ENCODE results near the gene PSMC6.

Gene PSMC6

DNA sequence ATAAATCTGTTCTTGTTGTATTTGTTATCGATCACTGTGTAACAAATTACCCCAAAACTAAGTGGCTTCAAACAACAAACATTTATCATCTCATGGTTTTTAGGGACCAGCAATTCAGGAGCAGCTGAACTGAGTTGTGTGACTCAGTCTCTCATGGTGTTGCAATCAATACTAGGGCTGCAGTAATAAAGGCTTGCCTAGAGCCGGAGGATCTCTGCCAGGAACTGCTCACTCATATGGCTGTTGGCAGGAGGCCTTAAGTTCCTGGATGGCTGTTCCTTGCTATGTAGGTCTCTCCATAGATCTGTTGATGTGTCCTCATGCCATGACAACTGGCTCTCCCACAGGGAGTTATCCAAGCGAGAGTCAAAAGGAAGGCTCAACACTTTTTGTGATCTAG is 3.8 kb upstream of the PSMC6 start:
- H2AFZ ChIP-seq (ENCODE audit: low read length): no peak overlapping the region
- no peak overlapping the region for H3K4ac ChIP-seq (ENCODE audit: low read length)
- H3K14ac ChIP-seq (ENCODE audit: low read length): no peak overlapping the region
- H2BK15ac ChIP-seq (ENCODE audit: low read length): no peak overlapping the region
- H3K18ac ChIP-seq (ENCODE audit: low read length): no peak overlapping the region
- H2AK5ac ChIP-seq (ENCODE audit: low read depth, low read length): no peak overlapping the region
- no peaks in the 10 kb centered on the region for H3K27me3 ChIP-seq (ENCODE audit: control insufficient read depth in 3 of 3, insufficient read depth in 3 of 3, low read depth in 1 of 3, low read length in 3 of 3)
- no peak overlapping the region for H3K23ac ChIP-seq (ENCODE audit: low read depth, low read length, poor library complexity)
- peaks cover 0 to 5% of the 10 kb centered on the region in 2 donors for H3K4me1 ChIP-seq (ENCODE audit: control insufficient read depth in 2 of 2, insufficient read depth in 1 of 2, low read depth in 1 of 2, low read length in 2 of 2)
- H3K79me1 ChIP-seq (ENCODE audit: low read depth, low read length): peaks cover 4% of the 10 kb centered on the region
- no peak overlapping the region for H3K4me3 ChIP-seq (ENCODE audit: low read length in 2 of 2)
- H3K9ac ChIP-seq (ENCODE audit: low read depth, low read length, poor library complexity): no peak overlapping the region
- peaks cover 0 to 1% of the 10 kb centered on the region in 2 donors for H3K36me3 ChIP-seq (replicated peaks in 1 of 2; ENCODE audit: control insufficient read depth in 2 of 2, insufficient read depth in 2 of 2, low read length in 2 of 2)
- no peak overlapping the region for H3K27ac ChIP-seq (replicated peaks; ENCODE audit: low read length)
- no peak overlapping the region for H2BK120ac ChIP-seq (ENCODE audit: low read depth, low read length)
- no peak overlapping the region for H4K8ac ChIP-seq (ENCODE audit: low read depth, low read length)
- no peaks in the 10 kb centered on the region for H3K9me3 ChIP-seq (replicated peaks in 1 of 2; ENCODE audit: control insufficient read depth in 2 of 2, insufficient read depth in 1 of 2, low read depth in 1 of 2, low read length in 2 of 2)
- WGBS, 2 donors (ENCODE audit: extremely low coverage in 2 of 2, insufficient read length in 2 of 2, insufficient replicate concordance in 1 of 2): no CpG with 5 or more reads among the region's 3 CpGs
- no peak overlapping the region for H2BK12ac ChIP-seq (ENCODE audit: low read length)
- H3K4me2 ChIP-seq (ENCODE audit: insufficient read depth, low read length, poor library complexity, severe bottlenecking): no peak overlapping the region
- no peak overlapping the region for H2BK5ac ChIP-seq (ENCODE audit: low read length)
- no peak overlapping the region for H4K91ac ChIP-seq (ENCODE audit: low read depth, low read length, poor library complexity)
- DNase-seq (ENCODE audit: low spot score): no peak

DNA sequence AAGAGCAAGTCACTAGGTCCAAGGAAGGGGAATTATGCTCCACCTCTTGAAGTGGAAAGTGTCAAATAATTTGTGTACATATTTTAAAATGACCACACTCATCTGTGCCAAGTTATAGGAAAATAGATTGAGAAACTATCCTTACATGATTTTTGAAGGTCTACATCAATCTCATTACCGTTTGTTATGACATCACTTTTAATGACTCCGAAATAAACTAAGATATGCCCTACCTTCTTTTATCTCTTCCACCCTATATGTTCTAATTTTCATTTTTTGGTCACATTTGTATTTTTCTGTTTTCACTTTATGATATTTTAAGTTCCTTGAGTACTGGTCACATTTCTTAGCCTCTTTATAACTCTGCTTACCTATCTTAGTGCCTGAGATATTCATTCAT is 3.3 kb upstream of the PSMC6 start:
- H3K4me2 ChIP-seq (ENCODE audit: insufficient read depth, low read length, poor library complexity, severe bottlenecking): no peak overlapping the region
- H2AFZ ChIP-seq (ENCODE audit: low read length): no peak overlapping the region
- no peak overlapping the region for H3K9ac ChIP-seq (ENCODE audit: low read depth, low read length, poor library complexity)
- no peak overlapping the region for H3K14ac ChIP-seq (ENCODE audit: low read length)
- peaks cover 4% of the 10 kb centered on the region for H3K79me1 ChIP-seq (ENCODE audit: low read depth, low read length)
- no CpG with 5 or more reads among the region's 2 CpGs for WGBS, 2 donors (ENCODE audit: extremely low coverage in 2 of 2, insufficient read length in 2 of 2, insufficient replicate concordance in 1 of 2)
- DNase-seq (ENCODE audit: low spot score): no peak
- peaks cover under 1 to 6% of the 10 kb centered on the region in 2 donors for H3K36me3 ChIP-seq (replicated peaks in 1 of 2; ENCODE audit: control insufficient read depth in 2 of 2, insufficient read depth in 2 of 2, low read length in 2 of 2)
- no peak overlapping the region for H4K8ac ChIP-seq (ENCODE audit: low read depth, low read length)
- no peaks in the 10 kb centered on the region for H3K27me3 ChIP-seq (ENCODE audit: control insufficient read depth in 3 of 3, insufficient read depth in 3 of 3, low read depth in 1 of 3, low read length in 3 of 3)
- no peak overlapping the region for H3K27ac ChIP-seq (replicated peaks; ENCODE audit: low read length)
- no peak overlapping the region for H3K4ac ChIP-seq (ENCODE audit: low read length)
- H3K4me1 ChIP-seq (ENCODE audit: control insufficient read depth in 2 of 2, insufficient read depth in 1 of 2, low read depth in 1 of 2, low read length in 2 of 2): peaks cover 0 to 8% of the 10 kb centered on the region in 2 donors
- H3K23ac ChIP-seq (ENCODE audit: low read depth, low read length, poor library complexity): no peak overlapping the region
- H3K9me3 ChIP-seq (replicated peaks in 1 of 2; ENCODE audit: control insufficient read depth in 2 of 2, insufficient read depth in 1 of 2, low read depth in 1 of 2, low read length in 2 of 2): no peaks in the 10 kb centered on the region
- H2AK5ac ChIP-seq (ENCODE audit: low read depth, low read length): no peak overlapping the region
- H3K4me3 ChIP-seq (ENCODE audit: low read length in 2 of 2): no peak overlapping the region
- H2BK5ac ChIP-seq (ENCODE audit: low read length): no peak overlapping the region
- no peak overlapping the region for H2BK15ac ChIP-seq (ENCODE audit: low read length)
- no peak overlapping the region for H3K18ac ChIP-seq (ENCODE audit: low read length)
- H4K91ac ChIP-seq (ENCODE audit: low read depth, low read length, poor library complexity): no peak overlapping the region
- H2BK12ac ChIP-seq (ENCODE audit: low read length): no peak overlapping the region
- H2BK120ac ChIP-seq (ENCODE audit: low read depth, low read length): no peak overlapping the region

DNA sequence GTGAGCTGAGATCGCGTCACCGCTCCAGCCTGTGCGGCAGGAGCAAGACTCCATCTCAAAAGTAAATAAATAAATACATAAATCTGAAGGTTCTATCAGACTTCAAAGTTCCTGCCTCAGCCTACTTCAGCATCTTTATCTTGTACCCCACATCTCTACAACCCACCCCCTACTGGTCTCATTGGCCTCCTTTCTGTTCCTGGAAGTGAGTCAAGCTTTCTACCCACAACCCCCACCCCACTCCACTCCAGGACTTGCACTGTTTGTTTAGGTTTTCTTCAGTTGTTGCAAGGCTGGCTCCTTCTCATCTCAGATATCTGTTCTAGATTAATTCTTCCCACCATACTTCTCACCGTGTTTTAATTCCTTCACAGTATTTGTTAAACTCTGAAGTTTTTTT is 714 bp upstream of the PSMC6 start:
- Histone ChIP-seq H3K36me3 (replicated peaks in 1 of 2; ENCODE audit: control insufficient read depth in 2 of 2, insufficient read depth in 2 of 2, low read length in 2 of 2) (peaks cover 5 to 32% of the 10 kb centered on the region in 2 donors), H3K4me3 (ENCODE audit: low read length in 2 of 2) (peak overlapping the region in 1 of 2 donors; percentile 77), H2AFZ (ENCODE audit: low read length) (peak overlapping the region; percentile 84), H3K23ac (ENCODE audit: low read depth, low read length, poor library complexity) (no peak overlapping the region), H2BK12ac (ENCODE audit: low read length) (no peak overlapping the region), H4K91ac (ENCODE audit: low read depth, low read length, poor library complexity) (no peak overlapping the region), H2BK120ac (ENCODE audit: low read depth, low read length) (no peak overlapping the region), H3K27me3 (ENCODE audit: control insufficient read depth in 3 of 3, insufficient read depth in 3 of 3, low read depth in 1 of 3, low read length in 3 of 3) (no peaks in the 10 kb centered on the region), H3K4ac (ENCODE audit: low read length) (no peak overlapping the region), H3K4me1 (ENCODE audit: control insufficient read depth in 2 of 2, insufficient read depth in 1 of 2, low read depth in 1 of 2, low read length in 2 of 2) (peaks cover 0 to 10% of the 10 kb centered on the region in 2 donors), H2AK5ac (ENCODE audit: low read depth, low read length) (no peak overlapping the region), H3K9ac (ENCODE audit: low read depth, low read length, poor library complexity) (no peak overlapping the region), H3K14ac (ENCODE audit: low read length) (no peak overlapping the region), H3K4me2 (ENCODE audit: insufficient read depth, low read length, poor library complexity, severe bottlenecking) (no peak overlapping the region), H4K8ac (ENCODE audit: low read depth, low read length) (no peak overlapping the region), H2BK5ac (ENCODE audit: low read length) (no peak overlapping the region), H3K18ac (ENCODE audit: low read length) (no peak overlapping the region), H3K9me3 (replicated peaks in 1 of 2; ENCODE audit: control insufficient read depth in 2 of 2, insufficient read depth in 1 of 2, low read depth in 1 of 2, low read length in 2 of 2) (no peaks in the 10 kb centered on the region), H3K27ac (replicated peaks; ENCODE audit: low read length) (no peak overlapping the region), H2BK15ac (ENCODE audit: low read length) (no peak overlapping the region), H3K79me1 (ENCODE audit: low read depth, low read length) (peaks cover 4% of the 10 kb centered on the region)
- no CpG with 5 or more reads among the region's 5 CpGs for WGBS, 2 donors (ENCODE audit: extremely low coverage in 2 of 2, insufficient read length in 2 of 2, insufficient replicate concordance in 1 of 2)
- no peak for DNase-seq (ENCODE audit: low spot score)

DNA sequence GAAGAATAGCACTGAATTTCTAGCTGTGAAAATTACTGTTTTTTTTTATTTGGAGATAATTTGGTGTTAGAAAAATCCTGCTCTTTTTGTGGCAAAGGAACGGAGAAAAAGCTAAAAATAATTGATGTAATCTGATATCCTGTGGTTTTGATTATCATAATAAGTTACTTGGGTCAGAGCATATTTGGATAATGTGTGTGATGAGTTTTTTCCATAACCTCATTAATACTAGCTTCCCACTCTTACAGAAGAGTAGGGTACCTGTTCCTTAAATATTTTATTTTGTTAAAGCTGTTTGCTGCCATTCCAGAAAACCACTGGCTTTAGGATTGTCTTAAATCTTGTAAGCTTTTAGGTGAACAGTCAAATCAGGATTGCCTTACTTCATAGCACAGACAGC is 4.7 kb downstream of the PSMC6 start:
- Histone ChIP-seq H3K27me3 (ENCODE audit: control insufficient read depth in 3 of 3, insufficient read depth in 3 of 3, low read depth in 1 of 3, low read length in 3 of 3) (no peaks in the 10 kb centered on the region), H4K8ac (ENCODE audit: low read depth, low read length) (no peak overlapping the region), H2AFZ (ENCODE audit: low read length) (no peak overlapping the region), H4K91ac (ENCODE audit: low read depth, low read length, poor library complexity) (no peak overlapping the region), H2BK15ac (ENCODE audit: low read length) (no peak overlapping the region), H3K9me3 (replicated peaks in 1 of 2; ENCODE audit: control insufficient read depth in 2 of 2, insufficient read depth in 1 of 2, low read depth in 1 of 2, low read length in 2 of 2) (no peaks in the 10 kb centered on the region), H2BK120ac (ENCODE audit: low read depth, low read length) (no peak overlapping the region), H3K14ac (ENCODE audit: low read length) (no peak overlapping the region), H2AK5ac (ENCODE audit: low read depth, low read length) (no peak overlapping the region), H2BK12ac (ENCODE audit: low read length) (no peak overlapping the region), H3K36me3 (replicated peaks in 1 of 2; ENCODE audit: control insufficient read depth in 2 of 2, insufficient read depth in 2 of 2, low read length in 2 of 2) (peaks cover 19 to 86% of the 10 kb centered on the region in 2 donors), H3K4ac (ENCODE audit: low read length) (no peak overlapping the region), H3K79me1 (ENCODE audit: low read depth, low read length) (peaks cover 4% of the 10 kb centered on the region), H3K4me3 (ENCODE audit: low read length in 2 of 2) (no peak overlapping the region), H3K4me1 (ENCODE audit: control insufficient read depth in 2 of 2, insufficient read depth in 1 of 2, low read depth in 1 of 2, low read length in 2 of 2) (peaks cover 0 to 7% of the 10 kb centered on the region in 2 donors), H3K27ac (replicated peaks; ENCODE audit: low read length) (no peak overlapping the region), H3K23ac (ENCODE audit: low read depth, low read length, poor library complexity) (no peak overlapping the region), H3K9ac (ENCODE audit: low read depth, low read length, poor library complexity) (no peak overlapping the region), H3K4me2 (ENCODE audit: insufficient read depth, low read length, poor library complexity, severe bottlenecking) (no peak overlapping the region), H2BK5ac (ENCODE audit: low read length) (no peak overlapping the region), H3K18ac (ENCODE audit: low read length) (no peak overlapping the region)
- no CpG with 5 or more reads among the region's 1 CpG for WGBS, 2 donors (ENCODE audit: extremely low coverage in 2 of 2, insufficient read length in 2 of 2, insufficient replicate concordance in 1 of 2)
- no peak for DNase-seq (ENCODE audit: low spot score)

All from neuronal stem cell (in vitro differentiated cells).